Middle frontal gyrus (tissue), 1 donor: ENCODE measurements around the gene THAP5.
"Not testable (repeated sequence)": the region's sequence is repeated elsewhere in the genome, so short reads cannot be mapped to it uniquely, and the experiment has no call there.

ENCODE experiments used
- DNase-seq: peaks from one replicate; pipeline ENCODE4 v3.0.0-alpha.2; 2015; ENCODE audit warnings: low spot score; ENCODE audit errors: extremely low spot score

Gene THAP5

DNA sequence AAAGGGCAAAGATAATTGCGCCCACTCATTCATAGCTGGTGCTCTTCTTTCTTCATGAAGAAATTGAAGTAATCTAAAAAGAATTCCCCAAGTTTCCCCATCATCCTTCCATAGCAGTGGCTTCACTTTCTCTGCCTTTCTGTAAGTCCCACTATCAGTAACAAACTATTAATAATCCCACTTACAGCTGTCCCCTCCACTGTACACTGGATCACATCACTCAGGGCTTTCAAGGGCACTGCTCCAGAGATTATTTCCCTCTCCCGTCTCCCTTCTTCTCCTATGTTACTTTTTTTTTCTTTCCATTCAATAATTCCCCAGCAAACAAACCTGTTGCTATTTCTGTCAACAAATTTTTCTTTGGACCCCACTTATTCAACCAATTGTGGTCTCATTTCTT, 16.3 kb upstream of the THAP5 start:
- DNase-seq, result no peak

DNA sequence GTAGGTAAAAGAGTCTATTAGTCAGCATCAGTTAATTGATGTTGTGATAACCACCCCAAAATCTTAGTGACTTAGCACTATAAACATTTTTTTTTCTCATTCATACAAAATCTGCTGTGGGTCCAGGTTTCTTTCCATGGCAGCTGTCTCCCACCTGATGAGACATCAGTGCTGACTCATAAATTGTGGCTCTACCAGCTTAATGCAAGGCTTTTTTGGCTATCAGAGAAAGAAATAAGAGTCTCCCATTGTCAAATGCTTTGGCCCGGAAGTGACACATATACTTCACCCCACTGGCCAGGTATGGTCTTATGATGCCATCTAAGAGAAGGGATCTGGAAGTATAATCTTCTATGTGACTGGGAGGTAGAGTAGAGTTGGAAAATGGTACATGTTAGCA, 14.7 kb upstream of the THAP5 start:
- no peak for DNase-seq

DNA sequence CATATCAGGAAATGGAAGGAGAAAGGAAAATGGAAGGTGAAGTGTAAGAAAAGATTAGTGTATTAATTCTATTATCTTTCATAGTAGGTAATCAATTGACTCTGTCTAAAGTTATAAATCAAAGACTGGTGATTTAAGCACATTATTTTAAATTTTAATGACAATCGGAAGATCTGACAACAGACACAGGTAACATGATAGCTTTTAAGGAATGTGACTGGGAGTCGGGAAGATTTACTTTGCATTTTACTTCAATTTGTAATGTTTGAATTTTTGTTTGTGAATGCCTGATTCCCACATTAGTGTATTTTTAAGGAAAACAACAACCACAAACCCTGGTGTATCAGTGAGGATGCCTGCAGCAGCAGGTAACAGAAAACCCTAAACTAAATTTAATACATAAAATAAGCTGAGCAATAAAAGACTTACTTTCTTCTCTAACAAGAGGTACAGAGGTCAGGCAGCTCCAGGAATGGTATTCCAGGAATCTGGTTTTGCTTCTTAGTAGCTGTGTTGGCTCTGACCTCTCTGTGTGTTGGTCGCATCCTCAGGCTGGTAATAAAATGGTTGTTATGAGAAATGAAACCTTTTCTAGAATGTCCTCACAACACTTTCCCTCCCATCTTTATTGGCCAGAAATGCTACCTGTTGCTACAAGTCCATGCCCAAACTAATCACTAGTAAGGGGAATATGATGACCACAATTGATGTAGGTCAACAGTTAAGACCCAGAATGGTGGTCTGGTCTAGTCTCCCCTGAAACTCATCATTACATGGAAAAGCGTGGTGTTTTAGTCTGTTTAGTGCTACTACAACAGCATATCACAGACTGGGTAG, 12.4 kb upstream of the THAP5 start:
- no peak for DNase-seq

DNA sequence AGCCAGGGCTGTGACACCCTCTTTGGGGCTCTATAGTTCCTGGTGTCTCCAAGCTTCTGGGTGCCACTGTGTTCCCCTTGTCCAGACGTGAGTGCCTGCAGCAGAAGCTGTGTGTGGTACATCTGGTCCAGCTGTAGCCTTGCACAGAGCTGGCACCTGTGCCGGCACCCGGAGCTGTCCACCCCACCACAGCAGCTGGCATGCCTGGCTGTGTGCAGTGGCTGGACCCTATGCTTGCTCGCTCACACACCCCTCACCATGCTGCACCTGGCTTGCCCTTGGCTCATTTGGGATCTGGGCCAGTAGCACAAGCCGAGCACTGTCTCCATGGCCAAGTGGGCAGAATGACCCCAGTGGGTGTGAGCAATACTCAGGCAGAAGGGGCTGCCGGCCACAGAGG, 10.8 kb upstream of the THAP5 start:
- no peak for DNase-seq

DNA sequence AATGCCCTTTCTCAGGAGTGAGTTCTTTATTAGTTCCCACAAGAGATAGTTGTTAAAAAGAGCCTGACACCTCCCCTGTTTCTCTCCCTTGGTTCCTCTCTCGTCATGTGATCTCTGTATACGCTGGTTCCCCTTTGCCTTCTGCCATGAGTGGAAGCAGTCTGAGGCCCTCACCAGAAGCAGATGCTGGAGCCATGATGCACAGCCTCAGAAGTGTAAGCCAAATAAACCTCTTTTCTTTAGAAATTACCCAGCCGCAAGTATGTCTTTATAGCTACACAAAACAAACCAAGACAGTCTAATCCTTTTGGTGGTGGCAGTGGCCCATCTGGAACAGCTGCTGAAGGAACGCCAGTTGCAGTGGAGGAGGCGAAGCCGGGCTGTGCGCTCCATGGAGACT, 9.4 kb upstream of the THAP5 start:
- no peak for DNase-seq

DNA sequence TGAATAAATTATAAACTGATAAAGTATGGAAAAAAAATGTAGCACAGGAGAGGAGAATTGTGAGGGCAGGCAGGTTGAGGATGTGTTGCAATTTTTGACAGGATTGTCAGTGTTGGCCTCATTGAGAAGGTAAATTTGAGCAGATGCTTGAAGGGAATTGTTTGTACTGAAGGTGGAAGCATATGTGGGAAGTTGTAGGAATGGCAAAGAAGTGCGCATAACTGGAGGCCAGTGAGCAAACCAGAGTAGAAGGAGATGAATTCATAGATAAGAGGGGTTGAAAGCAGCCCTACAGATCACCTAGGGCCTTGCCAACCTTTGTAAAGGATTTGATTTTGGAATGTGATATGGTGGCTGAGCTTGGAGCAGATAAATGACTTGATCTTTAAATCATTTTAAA, 6.6 kb upstream of the THAP5 start:
- no peak for DNase-seq

DNA sequence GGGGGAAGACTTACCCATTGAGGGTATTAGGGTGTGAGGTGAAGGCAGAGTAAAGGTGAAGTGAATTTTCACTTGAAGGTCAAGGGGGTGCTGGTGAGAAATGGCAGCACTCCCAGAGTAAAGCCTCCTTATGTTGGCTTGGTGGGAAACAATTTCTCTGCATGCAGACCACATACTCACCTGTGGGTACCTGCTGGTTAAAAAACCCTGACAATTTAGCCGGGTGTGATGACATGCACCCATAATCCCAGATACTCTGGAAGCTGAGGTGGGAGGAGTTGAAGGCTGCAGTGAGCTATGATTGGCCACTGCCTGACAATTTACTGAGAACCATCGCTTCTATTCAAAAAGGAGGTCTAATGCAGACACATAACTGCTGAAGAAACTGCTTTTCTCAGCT, 5.7 kb upstream of the THAP5 start:
- no peak for DNase-seq

DNA sequence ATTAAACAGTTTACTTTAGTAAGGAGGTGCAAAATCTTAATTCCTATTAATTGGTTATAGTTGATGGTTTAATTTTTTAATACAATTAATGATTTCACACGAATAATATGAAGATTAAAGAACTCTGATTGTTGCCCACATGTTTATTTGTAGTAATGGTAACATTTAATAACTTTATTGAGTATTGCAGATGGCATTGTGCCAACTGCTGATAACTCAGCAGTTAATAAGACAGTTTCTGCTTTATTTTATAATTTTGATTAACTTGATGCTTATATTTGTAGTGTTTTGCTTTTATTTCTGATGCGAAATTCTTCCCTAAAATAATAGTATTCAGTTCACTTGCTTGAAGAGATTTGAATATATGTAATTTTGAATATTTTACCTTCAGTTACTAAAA, 3.0 kb upstream of the THAP5 start:
- DNase-seq, result no peak

DNA sequence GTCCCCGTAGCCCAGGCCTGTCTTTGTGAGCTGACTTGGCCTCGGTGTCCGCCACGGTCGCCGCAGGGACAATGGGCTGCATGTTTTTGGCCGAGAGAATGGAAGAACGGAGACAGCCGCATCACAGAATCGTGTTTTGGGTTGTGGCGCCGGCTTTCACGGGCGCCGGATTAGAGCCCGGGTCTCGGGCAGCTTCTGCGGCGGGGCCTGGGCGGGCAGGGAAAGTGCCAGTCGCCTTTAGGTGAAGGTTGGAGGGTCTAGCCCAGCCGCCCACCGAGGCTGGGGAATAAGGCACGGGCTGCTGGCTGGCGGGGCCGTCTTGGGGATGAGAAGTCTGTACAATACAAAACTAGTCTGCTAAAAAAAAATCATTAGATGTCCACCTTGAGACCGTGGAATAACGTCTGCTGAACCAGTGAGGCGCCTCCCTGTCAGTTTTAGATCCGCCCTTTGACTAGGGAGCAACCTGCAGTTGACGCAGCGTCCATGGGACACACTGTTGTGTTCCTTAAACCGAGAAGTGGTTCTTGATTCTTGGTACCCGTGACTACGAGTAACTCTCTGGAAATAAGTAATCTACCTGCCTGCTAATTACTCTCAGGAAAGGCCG, 745 bp upstream of the THAP5 start:
- no peak for DNase-seq

DNA sequence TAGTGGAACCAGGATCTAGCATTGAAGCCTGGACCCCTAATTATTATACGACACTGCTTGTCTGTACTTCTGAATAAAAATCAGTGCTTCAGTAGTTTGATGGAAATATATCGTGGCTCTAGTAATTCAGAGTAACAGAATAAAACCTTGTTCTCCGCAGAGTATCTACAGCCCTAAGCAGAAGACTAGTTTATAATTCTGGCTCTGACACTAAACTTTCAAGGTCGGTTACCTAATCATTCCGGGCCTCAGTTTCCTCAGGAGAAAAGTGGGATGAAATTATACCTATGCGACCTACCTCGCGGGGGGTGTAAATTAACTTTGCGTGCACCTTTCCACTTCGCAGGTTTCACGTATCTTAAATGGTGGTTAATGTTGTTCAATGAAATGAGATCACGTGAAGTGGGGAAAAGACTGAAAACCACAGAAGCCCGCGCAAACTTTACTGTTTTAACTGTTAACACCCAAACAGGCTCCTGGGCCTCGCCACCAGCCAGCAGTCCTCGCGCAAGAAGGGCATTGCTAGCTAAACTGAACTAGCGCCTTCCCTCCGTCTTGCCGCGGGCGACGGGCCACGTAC, 615 bp downstream of the THAP5 start:
- DNase-seq, result no peak

DNA sequence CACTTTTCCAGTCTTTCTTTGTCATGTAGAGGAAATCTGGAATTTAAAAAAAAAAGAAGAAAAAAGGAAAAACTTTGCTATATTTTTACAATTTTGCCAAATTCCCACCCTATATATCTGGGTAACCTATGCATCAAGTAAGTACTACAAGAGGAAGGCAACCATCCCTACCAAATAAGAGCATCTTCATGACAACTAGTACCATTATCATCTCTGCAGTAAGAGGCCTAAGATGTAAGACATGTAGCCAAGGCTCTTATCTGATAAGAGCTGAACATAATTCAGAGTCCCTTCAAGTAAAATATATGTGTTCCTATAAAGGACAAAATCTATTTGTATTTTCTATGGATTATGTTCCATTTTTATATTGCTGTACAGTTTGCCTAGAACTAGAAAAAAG, 3.5 kb downstream of the THAP5 start:
- no peak for DNase-seq

DNA sequence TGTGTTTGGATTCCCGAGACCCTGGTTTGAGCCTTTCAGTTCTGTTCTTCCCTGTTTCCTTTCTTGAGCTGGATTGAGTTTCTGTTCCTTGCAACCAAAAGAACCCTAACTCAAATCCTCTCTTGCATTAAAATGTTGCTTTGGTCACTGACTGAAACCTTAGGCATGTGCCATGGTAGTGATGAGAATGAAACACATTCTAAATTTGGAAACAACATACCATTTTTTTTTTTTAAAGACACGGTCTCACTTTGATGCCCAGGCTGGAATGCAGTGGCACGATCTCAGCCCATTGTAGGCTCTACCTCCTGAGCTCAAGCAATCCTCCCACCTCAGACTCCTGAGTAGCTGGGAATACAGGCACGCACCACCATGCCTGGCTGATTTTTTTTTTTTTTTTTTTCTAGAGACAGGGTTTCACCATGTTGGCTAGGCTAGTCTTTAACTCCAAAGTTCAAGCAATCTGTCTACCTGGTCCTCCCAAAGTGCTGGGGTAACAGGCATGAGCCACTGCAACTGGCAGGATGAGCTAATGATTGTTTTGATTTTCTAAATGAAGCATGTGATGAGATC, 8.4 kb downstream of the THAP5 start:
- no peak for DNase-seq

DNA sequence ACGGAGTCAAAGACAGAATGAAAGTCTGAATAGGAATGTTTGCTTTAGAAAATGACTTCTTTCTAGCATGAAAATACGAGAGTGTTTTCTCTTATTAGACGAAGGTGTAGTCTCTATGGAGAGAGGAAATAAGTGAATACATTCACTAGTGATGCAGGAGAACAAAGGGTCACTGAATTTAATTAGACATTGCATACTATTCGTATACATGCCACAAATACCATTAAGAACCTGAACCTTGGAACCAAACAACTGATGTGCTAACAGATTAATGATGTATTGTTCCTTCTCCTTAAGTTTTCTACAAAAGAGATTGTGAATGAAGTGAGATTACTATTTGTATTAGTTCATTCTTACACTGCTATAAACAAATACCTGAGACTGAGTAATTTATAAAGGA, 10.3 kb downstream of the THAP5 start:
- no peak for DNase-seq

DNA sequence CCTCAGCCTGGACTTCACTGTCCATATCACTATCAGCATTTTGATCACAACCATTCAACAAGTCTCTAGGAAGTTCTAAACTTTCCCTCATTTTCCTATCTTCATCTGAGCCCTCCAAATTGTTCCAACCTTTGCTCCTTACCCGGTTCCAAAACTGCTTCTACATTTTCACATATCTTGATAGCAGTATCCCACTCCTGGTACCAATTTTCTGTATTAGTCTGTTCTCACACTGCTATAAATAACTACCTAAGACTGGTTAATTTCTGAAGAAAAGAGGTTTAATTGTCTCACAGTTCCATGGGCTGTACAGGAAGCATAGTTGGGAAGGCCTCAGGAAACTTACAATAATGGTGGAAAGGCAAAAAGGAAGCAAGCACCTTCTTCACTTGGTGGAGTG, 11.9 kb downstream of the THAP5 start:
- DNase-seq, result no peak

DNA sequence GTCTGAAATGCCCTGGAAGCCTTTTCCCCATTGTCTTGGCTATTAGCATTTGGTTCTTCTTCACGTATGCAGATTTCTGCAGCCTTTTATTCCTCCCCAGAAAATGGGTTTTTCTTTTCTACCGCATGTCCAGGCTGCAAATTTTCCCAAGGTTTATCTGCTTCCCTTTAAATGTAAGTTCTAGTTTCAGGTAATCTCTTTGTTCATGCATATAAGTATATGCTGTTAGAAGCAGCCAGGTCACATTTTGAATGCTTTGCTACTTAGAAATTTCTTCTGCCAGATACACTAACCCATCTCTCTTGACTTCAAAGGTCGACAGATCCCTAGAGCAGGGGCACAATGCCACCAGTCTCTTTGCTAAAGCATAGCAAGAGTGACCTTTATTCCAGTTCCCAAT, 12.3 kb downstream of the THAP5 start:
- no peak for DNase-seq

DNA sequence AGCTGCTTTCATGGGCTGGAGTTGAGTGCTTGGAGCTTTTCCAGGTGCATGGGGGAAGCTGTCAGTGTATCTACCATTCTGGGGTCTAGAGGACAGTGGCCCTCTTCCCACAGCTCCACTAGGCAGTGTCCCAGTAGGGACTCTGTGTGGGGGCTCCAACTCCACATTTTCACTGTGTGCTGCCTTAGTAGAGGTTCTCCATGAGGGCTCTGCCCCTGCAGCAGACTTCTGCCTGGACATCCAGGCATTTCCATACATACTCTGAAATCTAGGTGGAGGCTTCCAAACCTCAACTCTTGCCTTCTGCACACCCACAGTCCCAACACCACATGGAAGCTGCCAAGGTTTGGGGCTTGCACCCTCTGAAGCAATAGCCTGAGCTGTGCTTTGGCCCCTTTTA, 12.8 kb downstream of the THAP5 start:
- not testable (repeated sequence) for DNase-seq

DNA sequence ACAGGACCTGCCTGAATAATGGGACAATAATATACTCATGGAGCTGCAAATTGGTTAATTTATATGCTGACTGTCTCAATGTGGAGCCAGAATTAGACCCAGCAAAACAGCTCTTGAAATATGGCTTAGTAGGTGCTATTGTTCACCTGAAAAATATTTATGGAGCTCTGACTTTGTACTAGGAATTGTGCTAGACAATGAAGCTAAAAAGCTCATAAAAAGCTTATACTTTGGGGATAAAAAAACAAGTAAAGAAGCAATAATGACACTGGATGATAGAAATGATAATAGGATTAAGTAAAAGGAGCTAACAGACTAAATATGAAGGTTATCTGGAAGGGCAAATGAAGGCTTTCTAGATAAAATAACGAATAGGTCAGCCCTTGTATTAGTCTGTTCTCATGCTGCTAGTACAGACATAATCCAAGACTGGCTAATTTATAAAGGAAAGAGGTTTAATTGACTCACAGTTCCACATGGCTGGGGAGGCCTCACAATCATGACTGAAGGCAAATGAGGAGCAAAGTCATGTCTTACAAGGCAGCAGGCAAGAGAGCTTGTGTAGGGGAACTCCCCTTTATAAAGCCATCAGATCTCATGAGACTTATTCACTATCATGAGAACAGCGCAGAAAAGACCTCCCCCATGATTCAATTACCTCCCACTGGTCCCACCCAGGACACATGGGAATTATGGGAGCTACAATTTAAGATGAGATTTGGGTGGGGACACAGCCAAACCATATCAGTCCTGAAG, 21.2 kb downstream of the THAP5 start:
- not testable (repeated sequence) for DNase-seq

DNA sequence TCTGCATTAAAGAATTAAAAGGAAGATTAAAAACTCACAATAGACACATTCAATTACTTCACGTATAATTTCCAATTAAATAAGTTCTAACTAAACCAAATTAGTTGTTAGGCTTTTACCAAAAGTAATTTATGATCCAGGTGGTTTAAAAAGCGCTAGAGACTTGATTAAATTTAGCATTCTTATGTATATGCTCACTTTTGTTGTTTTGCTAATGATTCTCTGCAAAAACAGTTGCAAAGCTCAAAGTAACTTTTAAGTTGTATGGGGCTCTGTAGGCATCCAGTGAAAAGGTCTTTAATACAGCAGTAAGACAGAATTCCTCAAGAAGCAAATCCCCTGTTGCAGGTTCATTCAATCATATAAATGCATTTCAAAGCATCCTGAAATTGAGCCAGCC, 28.0 kb downstream of the THAP5 start:
- no peak for DNase-seq

DNA sequence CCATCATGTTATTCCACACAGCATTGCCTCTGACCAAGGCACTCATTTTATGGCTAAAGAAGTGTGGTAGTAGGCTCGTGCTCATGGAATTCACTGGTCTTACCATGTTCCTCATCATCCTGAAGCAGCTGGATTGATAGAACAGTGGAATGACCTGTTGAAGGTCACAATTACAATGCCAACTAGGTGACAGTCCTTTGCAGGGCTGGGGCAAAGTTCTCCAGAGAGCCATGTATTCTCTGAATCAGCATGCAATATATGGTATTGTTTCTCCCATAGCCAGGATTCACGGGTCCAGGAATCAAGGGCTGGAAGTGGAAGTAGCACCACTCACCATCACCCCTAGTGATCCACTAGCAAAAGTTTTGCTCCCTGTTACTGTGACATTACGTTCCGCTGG, 30.8 kb downstream of the THAP5 start:
- DNase-seq, result not testable (repeated sequence)

DNA sequence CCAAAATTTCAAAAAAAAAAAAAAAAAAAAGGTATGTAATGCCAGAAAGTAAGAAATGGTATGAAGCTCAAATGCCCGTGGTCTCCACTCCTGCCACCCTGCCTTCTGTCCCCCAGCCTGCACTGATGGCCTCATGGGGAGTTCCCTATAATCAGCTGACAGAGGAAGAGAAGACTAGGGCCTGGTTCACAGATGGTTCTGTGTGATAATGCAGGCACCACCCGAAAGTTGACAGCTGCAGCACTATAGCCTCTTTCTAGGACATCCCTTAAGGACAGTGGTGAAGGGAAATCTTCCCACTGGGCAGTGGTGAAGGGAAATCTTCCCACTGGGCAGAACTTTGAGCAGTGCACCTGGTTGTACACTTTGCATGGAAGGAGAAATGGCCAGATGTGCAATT, 31.3 kb downstream of the THAP5 start:
- not testable (repeated sequence) for DNase-seq

DNA sequence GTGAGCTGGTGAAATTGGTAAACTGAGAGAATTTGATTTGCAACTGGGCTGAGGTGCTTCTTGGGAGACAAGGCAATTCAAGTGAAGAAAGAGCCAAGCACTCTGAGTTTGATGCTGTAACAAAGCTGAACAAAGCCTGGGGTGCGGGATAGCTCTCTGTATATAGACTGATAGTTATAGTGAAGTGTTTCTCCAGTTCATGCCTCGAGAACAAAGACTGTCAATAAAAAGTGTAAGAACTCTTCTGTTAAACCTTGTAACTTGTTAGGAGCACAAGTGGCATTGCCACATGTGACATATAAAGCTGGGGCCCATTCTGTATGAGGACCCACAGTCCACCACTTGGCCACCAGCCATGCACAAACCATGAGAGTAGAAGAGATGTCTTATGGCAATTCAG, 32.3 kb downstream of the THAP5 start:
- DNase-seq, result no peak

DNA sequence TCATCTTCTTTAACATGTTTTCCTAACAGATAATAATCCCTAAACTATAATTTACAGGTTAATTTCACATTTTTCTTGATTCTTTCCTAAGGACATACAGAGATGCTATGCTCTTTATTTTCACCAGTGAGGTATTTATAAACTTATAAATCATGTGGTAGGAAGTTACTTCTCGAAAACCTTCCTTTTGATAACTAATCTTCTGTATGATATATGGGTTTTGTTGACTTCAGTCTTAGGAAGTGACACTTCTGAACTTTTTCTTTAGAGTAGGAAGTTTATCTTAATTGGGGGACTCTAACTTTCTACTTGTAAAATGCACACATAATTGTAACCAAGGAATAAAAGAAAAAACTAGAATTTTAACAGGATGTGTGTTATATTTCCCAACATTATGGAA, 33.8 kb downstream of the THAP5 start:
- no peak for DNase-seq
